Activated CD4-positive, alpha-beta T cell treated with anti-CD3 and anti-CD28 coated beads, Interleukin-2, amount 50 U/mL, for 4 hours (primary cell): ENCODE results near the gene GRIK3.

ENCODE experiments used
- DNase-seq, 2 experiments: peaks; one replicate each; pipeline ENCODE4 v3.0.0-alpha.2; 2020

The GRIK3 gene

GRCh38 chr1:36846357-36846756 lies 188.0 kb downstream of the GRIK3 start:
- no peak for DNase-seq

- DNase-seq, result no peak
These were observed 188.5 kb downstream of the GRIK3 start for GRCh38 chr1:36845802-36846201.

GRCh38 chr1:36844917-36845316 lies 189.4 kb downstream of the GRIK3 start:
- no peak for DNase-seq

GRCh38 chr1:36843906-36844610 lies 190.3 kb downstream of the GRIK3 start:
- no peak for DNase-seq

GRCh38 chr1:36843027-36843426 lies 191.3 kb downstream of the GRIK3 start:
- DNase-seq, result no peak

- no peak for DNase-seq
These were observed 191.9 kb downstream of the GRIK3 start for GRCh38 chr1:36842448-36842847.

- no peak for DNase-seq
These were observed 194.8 kb downstream of the GRIK3 start for GRCh38 chr1:36839485-36839884.

GRCh38 chr1:36838888-36839287 lies 195.4 kb downstream of the GRIK3 start:
- no peak for DNase-seq

GRCh38 chr1:36836916-36837315 lies 197.4 kb downstream of the GRIK3 start:
- DNase-seq, result no peak

GRCh38 chr1:36836196-36836883 lies 198.0 kb downstream of the GRIK3 start:
- DNase-seq, result no peak

- DNase-seq, result no peak
These were observed 198.6 kb downstream of the GRIK3 start for GRCh38 chr1:36835696-36836095.

GRCh38 chr1:36835017-36835695 lies 199.2 kb downstream of the GRIK3 start:
- no peak for DNase-seq

GRCh38 chr1:36834586-36834985 lies 199.7 kb downstream of the GRIK3 start:
- DNase-seq, result no peak

- no peak for DNase-seq
These were observed 203.0 kb downstream of the GRIK3 start for GRCh38 chr1:36831186-36831810.

GRCh38 chr1:36829961-36830360 lies 204.4 kb downstream of the GRIK3 start:
- DNase-seq, result no peak

- no peak for DNase-seq
These were observed 205.2 kb downstream of the GRIK3 start for GRCh38 chr1:36829066-36829465.

GRCh38 chr1:36825226-36825625 lies 209.1 kb downstream of the GRIK3 start:
- no peak for DNase-seq

GRCh38 chr1:36824390-36824861 lies 209.9 kb downstream of the GRIK3 start:
- no peak for DNase-seq

GRCh38 chr1:36822648-36823047 lies 211.7 kb downstream of the GRIK3 start:
- DNase-seq, result no peak

GRCh38 chr1:36821386-36821785 lies 212.9 kb downstream of the GRIK3 start:
- no peak for DNase-seq

- DNase-seq, result no peak
These were observed 215.5 kb downstream of the GRIK3 start for GRCh38 chr1:36818771-36819170.

- DNase-seq, result no peak
These were observed 218.0 kb downstream of the GRIK3 start for GRCh38 chr1:36816348-36816747.

GRCh38 chr1:36814774-36815173 lies 219.5 kb downstream of the GRIK3 start:
- DNase-seq, result no peak
